H1 (cell line): Measurements from ENCODE around the gene LRRC72. TPM values are rescaled to one million over a fixed set of nuclear protein-coding genes. Genes with fewer than 3 reads are reported as not detected.

Experiments
- CHD2 ChIP-seq: IDR thresholded peaks from 2 replicates; pipeline ENCODE4 v1.6.1; 2012; ENCODE audit warnings: low read length, improper control_type of control experiment
- GTF2F1 ChIP-seq: IDR thresholded peaks from 2 replicates; pipeline ENCODE4 v1.6.1; 2012; ENCODE audit warnings: low read depth, low read length, improper control_type of control experiment, borderline replicate concordance
- YY1 ChIP-seq: IDR thresholded peaks from 2 replicates; pipeline ENCODE4 v1.6.1; 2011; ENCODE audit warnings: low read depth, mild to moderate bottlenecking, low read length
- ZNF274 ChIP-seq: IDR thresholded peaks from 2 replicates; pipeline ENCODE4 v1.7.0; 2012; ENCODE audit warnings: low read length, borderline replicate concordance; ENCODE audit errors: extremely low read depth
- polyA plus RNA-seq, 7 experiments: library from polyadenylated mRNA; depleted of rRNA in 3 of 7; stranded (reverse) in 5 of 7; unstranded in 2 of 7; fragments of >200 nt in 5 of 7; fragments of 200-250 nt in 2 of 7; gene quantifications; 1 replicate in 5 of 7; 2 replicates in 1 of 7; 4 replicates in 1 of 7; pipeline versions ENCODE4 v1.2.1 to v1.2.3, GENCODE V29; 2011 to 2013; ENCODE audit warnings: missing spikeins in 2 of 7, mixed read lengths in 2 of 7
- total RNA-seq: library from RNA; stranded (reverse); fragmentation: NEBNext Ultra II Directional; extraction: Animal tissue kit (Norgen Biotek cat#: 25700); gene quantifications from 2 replicates; pipeline ENCODE4 v1.2.1, GENCODE V29; 2021

The LRRC72 gene
- total and polyA plus RNA-seq, 2 of the 8 experiments (the other 6 are each of a cell fraction or from before 2014, with no cell fraction given): not detected

DNA sequence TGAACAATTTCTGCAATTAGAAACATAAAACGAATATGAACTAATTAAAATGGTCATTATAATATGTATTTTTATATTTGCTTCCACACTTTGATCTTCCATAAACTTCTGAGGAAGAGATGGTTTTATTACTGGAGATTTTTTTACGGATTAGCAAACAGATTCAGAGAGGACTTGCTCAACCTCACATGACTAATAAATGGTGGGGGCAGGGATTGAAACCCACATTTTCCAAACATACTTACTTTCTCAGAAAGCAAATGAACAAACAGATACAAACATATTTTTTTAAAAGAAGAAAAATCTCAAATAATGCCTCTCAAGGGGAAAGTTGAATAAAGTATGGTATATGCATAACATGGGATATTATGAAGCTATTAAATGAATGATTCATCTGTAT, 100.6 kb downstream of the LRRC72 start (continued):
- TF ChIP-seq GTF2F1 (no peak), YY1 (no peak), CHD2 (no peak), ZNF274 (no peak)
